Mammary epithelial cell (primary cell): ENCODE results near the gene ORC3.

ENCODE experiments used
- CTCF ChIP-seq, 2 donors: IDR thresholded peaks in 1 of 2; conservative IDR thresholded peaks in 1 of 2; 2 replicates each; pipeline ENCODE4 v1.5.1; 2011 to 2012; ENCODE audit warnings: inconsistent platforms in 2 of 2, low read length in 2 of 2, mild to moderate bottlenecking in 2 of 2, control low read depth in 1 of 2, low read depth in 1 of 2; ENCODE audit not compliant: insufficient read depth in 1 of 2; ENCODE audit errors: extremely low read depth in 1 of 2
- EZH2 ChIP-seq: IDR thresholded peaks from 2 replicates; pipeline ENCODE4 v1.6.1; 2012; ENCODE audit warnings: low read length, inconsistent platforms, borderline replicate concordance

GRCh38 chr6:87660226-87660911, 70.4 kb downstream of the ORC3 start:
- TF ChIP-seq CTCF (conservative IDR thresholded peaks at IDR 0.05 in 1 of 2, IDR thresholded peaks at IDR 0.05 in 1 of 2; ENCODE audit: extremely low read depth in 1 of 2, insufficient read depth in 1 of 2, low read depth in 1 of 2, low read length in 2 of 2) (no peak), EZH2 (no peak)
